GM03348 (cell line): ENCODE data around the gene ALKBH1.
A peak's percentile ranks its signal among the peaks of the same experiment; 100 is the strongest.
"Not testable (repeated sequence)": the region's sequence is repeated elsewhere in the genome, so short reads cannot be mapped to it uniquely, and the experiment has no call there.

Experiments used
- DNase-seq: peaks from one replicate; pipeline ENCODE4 v3.0.0; 2012; ENCODE audit warnings: low spot score

ALKBH1 gene

GRCh38 chr14:77673193-77673592, 34.6 kb downstream of the ALKBH1 start:
- DNase-seq: no peak

GRCh38 chr14:77667331-77667730, 40.5 kb downstream of the ALKBH1 start:
- DNase-seq: no peak

GRCh38 chr14:77663293-77663692, 44.5 kb downstream of the ALKBH1 start:
- DNase-seq: no peak

- not testable (repeated sequence) for DNase-seq
Measured at GRCh38 chr14:77661562-77661961, 46.3 kb downstream of the ALKBH1 start.

- no peak for DNase-seq
Measured at GRCh38 chr14:77660754-77661153, 47.1 kb downstream of the ALKBH1 start.

GRCh38 chr14:77659831-77660230, 48.0 kb downstream of the ALKBH1 start:
- no peak for DNase-seq

GRCh38 chr14:77657280-77657679, 50.5 kb downstream of the ALKBH1 start:
- no peak for DNase-seq

GRCh38 chr14:77654001-77654441, 53.8 kb downstream of the ALKBH1 start:
- no peak for DNase-seq

GRCh38 chr14:77649326-77649725, 58.5 kb downstream of the ALKBH1 start:
- peak; percentile 36 for DNase-seq

GRCh38 chr14:77648520-77649200, 59.2 kb downstream of the ALKBH1 start:
- DNase-seq: no peak

- DNase-seq: no peak
Measured at GRCh38 chr14:77647853-77648252, 60.0 kb downstream of the ALKBH1 start.

GRCh38 chr14:77646907-77647306, 60.9 kb downstream of the ALKBH1 start:
- DNase-seq: no peak

- DNase-seq: no peak
Measured at GRCh38 chr14:77645520-77646230, 62.1 kb downstream of the ALKBH1 start.

- DNase-seq: no peak
Measured at GRCh38 chr14:77642407-77642806, 65.4 kb downstream of the ALKBH1 start.

GRCh38 chr14:77641534-77642341, 66.1 kb downstream of the ALKBH1 start:
- DNase-seq: peak; percentile 91

GRCh38 chr14:77640756-77641533, 66.9 kb downstream of the ALKBH1 start:
- DNase-seq: no peak

- DNase-seq: peak; percentile 76
Measured at GRCh38 chr14:77638771-77639171, 69.1 kb downstream of the ALKBH1 start.

GRCh38 chr14:77635869-77636268, 72.0 kb downstream of the ALKBH1 start:
- not testable (repeated sequence) for DNase-seq

GRCh38 chr14:77635466-77635865, 72.4 kb downstream of the ALKBH1 start:
- not testable (repeated sequence) for DNase-seq

- DNase-seq: no peak
Measured at GRCh38 chr14:77630111-77630510, 77.7 kb downstream of the ALKBH1 start.

- DNase-seq: no peak
Measured at GRCh38 chr14:77625360-77625759, 82.5 kb downstream of the ALKBH1 start.

- DNase-seq: no peak
Measured at GRCh38 chr14:77623201-77623600, 84.6 kb downstream of the ALKBH1 start.
